K562 (cell line): ENCODE results near the gene AGPAT3. TPM values are rescaled to one million over a fixed set of nuclear protein-coding genes. Genes with fewer than 3 reads are reported as not detected.

ENCODE experiments used
- AFF4 ChIP-seq: sonication (generic); formaldehyde crosslinking; IDR thresholded peaks from 2 replicates; pipeline ENCODE4 v1.8.0; 2023; ENCODE audit warnings: mild to moderate bottlenecking, missing genetic modification reagents
- CREB1 ChIP-seq, 2 experiments: sonication (generic) in 1 of 2; formaldehyde crosslinking in 1 of 2; IDR thresholded peaks; 2 replicates each; pipeline versions ENCODE4 v1.6.1 to v1.8.0; 2012 to 2022; ENCODE audit warnings: inconsistent platforms in 1 of 2, mild to moderate bottlenecking in 1 of 2, missing genetic modification reagents in 1 of 2, moderate library complexity in 1 of 2
- CTBP1 ChIP-seq: fragments of 450-650 bp; IDR thresholded peaks from 2 replicates; pipeline ENCODE4 v1.6.1; 2016; ENCODE audit warnings: borderline replicate concordance
- FOXA1 ChIP-seq: fragments of 450-650 bp; IDR thresholded peaks from 2 replicates; pipeline ENCODE4 v1.6.1; 2016; ENCODE audit warnings: mild to moderate bottlenecking, borderline replicate concordance
- HES1 ChIP-seq: fragments of 450-650 bp; IDR thresholded peaks from 2 replicates; pipeline ENCODE4 v1.6.1; 2016; ENCODE audit warnings: low read depth, mild to moderate bottlenecking, moderate library complexity
- ILF3 ChIP-seq: fragments of 450-650 bp; IDR thresholded peaks from 2 replicates; pipeline ENCODE4 v1.6.1; 2018; ENCODE audit warnings: antibody characterized with exemption, mild to moderate bottlenecking, moderate library complexity, borderline replicate concordance
- KDM2B ChIP-seq: fragments of 250-450 bp; sonication (Bioruptor Pico); IDR thresholded peaks from 2 replicates; pipeline ENCODE4 v1.8.0; 2021; ENCODE audit warnings: mild to moderate bottlenecking, moderate library complexity
- KHSRP ChIP-seq: fragments of 450-650 bp; IDR thresholded peaks from 2 replicates; pipeline ENCODE4 v1.6.1; 2017
- MYC ChIP-seq, 2 experiments: fragments of 250-450 bp in 1 of 2; sonication (Bioruptor Pico) in 1 of 2; IDR thresholded peaks; 2 replicates each; pipeline versions ENCODE4 v1.5.1 to v1.6.1; 2012 to 2021; ENCODE audit warnings: low read depth in 2 of 2, borderline replicate concordance in 1 of 2, improper control_type of control experiment in 1 of 2, low read length in 1 of 2, mild to moderate bottlenecking in 1 of 2, moderate library complexity in 1 of 2
- NFRKB ChIP-seq: fragments of 450-650 bp; IDR thresholded peaks from 2 replicates; pipeline ENCODE4 v1.6.1; 2016; ENCODE audit warnings: low read depth
- RBBP5 ChIP-seq: fragments of 200-600 bp; sonication (generic); IDR thresholded peaks from 2 replicates; pipeline ENCODE4 v1.6.1; 2012; ENCODE audit warnings: borderline replicate concordance, mild to moderate bottlenecking, low read length, control low read depth, inconsistent platforms; ENCODE audit not compliant: insufficient read depth, poor library complexity, severe bottlenecking
- RBM15 ChIP-seq: fragments of 200-400 bp; formaldehyde crosslinking; IDR thresholded peaks from 2 replicates; pipeline ENCODE4 v1.6.1; 2018; ENCODE audit warnings: mild to moderate bottlenecking, low read length, moderate library complexity; ENCODE audit not compliant: insufficient read depth
- TRIM24 ChIP-seq, 2 experiments: fragments of 450-650 bp; IDR thresholded peaks; 2 replicates each; pipeline ENCODE4 v1.6.1; 2016
- ZNF592 ChIP-seq: fragments of 450-650 bp; IDR thresholded peaks from 2 replicates; pipeline ENCODE4 v1.6.1; 2017; ENCODE audit warnings: antibody characterized with exemption, mild to moderate bottlenecking
- ZNF740 ChIP-seq, 3 experiments: fragments of 200-800 bp in 1 of 3; sonication (Bioruptor generic) in 1 of 3; sonication (generic) in 1 of 3; formaldehyde crosslinking in 1 of 3; IDR thresholded peaks; 2 replicates each; pipeline versions ENCODE4 v1.6.1 to v1.8.0; 2016 to 2022; ENCODE audit warnings: mild to moderate bottlenecking in 2 of 3, missing compliant biosample characterization in 2 of 3, missing genetic modification characterization in 2 of 3, missing genetic modification reagents in 1 of 3
- polyA plus RNA-seq, 8 experiments: library from polyadenylated mRNA; depleted of rRNA in 4 of 8; stranded (reverse) in 5 of 8; unstranded in 3 of 8; fragments of >200 nt; fragmentation: Nextera tagmentation in 2 of 8; fragmentation: Illumina TruSeq in 1 of 8; extraction: Ambion mirVana in 2 of 8; extraction: Trizol in 1 of 8; gene quantifications; 2 replicates each; pipeline versions ENCODE4 v1.2.1 to v1.2.3, GENCODE V29; 2011 to 2014; ENCODE audit warnings: inconsistent platforms in 1 of 8, missing spikeins in 1 of 8
- total RNA-seq, 7 experiments: library from RNA; depleted of rRNA in 6 of 7; stranded (reverse); fragments of >200 nt in 6 of 7; fragmentation: Illumina TruSeq in 2 of 7; extraction: Trizol in 2 of 7; gene quantifications; 2 replicates each; pipeline versions ENCODE4 v1.2.1 to v1.2.3, GENCODE V29; 2011 to 2021; ENCODE audit warnings: low replicate concordance in 1 of 7

AGPAT3 gene
- total and polyA plus RNA-seq, 9 of the 15 experiments (the other 6 are each of a cell fraction or from before 2014, with no cell fraction given): 1.5 to 88.4 (median 35.7) TPM

GRCh38 chr21:43854773-43855633 lies 10.0 kb upstream of the AGPAT3 start (continued):
- TF ChIP-seq AFF4 (CRISPR knock-in tag) (no peak), KHSRP (no peak), MYC (IDR thresholded peaks at IDR 0.05; ENCODE audit: low read depth, low read length) (peak; percentile 64), MYC (CRISPR knock-in tag; IDR thresholded peaks at IDR 0.05; ENCODE audit: borderline replicate concordance, low read depth) (peak; percentile 78), KDM2B (no peak), CREB1 (IDR thresholded peaks at IDR 0.05) (0 out of 2 replicates have a peak, but pooled peaks have one; percentile 42), CREB1 (CRISPR knock-in tag; IDR thresholded peaks at IDR 0.05) (no peak), HES1 (0 out of 2 replicates have a peak, but pooled peaks have one; percentile 55), NFRKB (peak; percentile 93), RBBP5 (peak; percentile 70), CTBP1 (peak; percentile 83), ILF3 (no peak), TRIM24 (IDR thresholded peaks at IDR 0.05) (peak; percentile 57 to 61), ZNF740 (CRISPR knock-in tag; IDR thresholded peaks at IDR 0.05) (0 out of 2 replicates have a peak, but pooled peaks have one; percentile 20), ZNF740 (tag; IDR thresholded peaks at IDR 0.05) (peak in 1 of 2 experiments; percentile 53; a peak in 1 of 4 replicates), ZNF592 (peak; percentile 95), FOXA1 (no peak), RBM15 (no peak)
